HCT116 (cell line): ENCODE measurements around the gene TSC22D4.
"Not testable (repeated sequence)": the region's sequence is repeated elsewhere in the genome, so short reads cannot be mapped to it uniquely, and the experiment has no call there.

Experiments
- CTCF ChIP-seq, 3 experiments: fragments of 200-600 bp in 1 of 3; sonication (generic) in 1 of 3; IDR thresholded peaks in 2 of 3; conservative IDR thresholded peaks in 1 of 3; 2 replicates each; pipeline ENCODE4 v1.5.1; 2012 to 2017; ENCODE audit warnings: low read depth in 2 of 3, low read length in 2 of 3, antibody characterized with exemption in 1 of 3, borderline replicate concordance in 1 of 3, control low read depth in 1 of 3, mild to moderate bottlenecking in 1 of 3, mixed read lengths in 1 of 3, mixed run types in 1 of 3, moderate library complexity in 1 of 3; ENCODE audit not compliant: insufficient read depth in 1 of 3
- FOSL1 ChIP-seq: IDR thresholded peaks from 2 replicates; pipeline ENCODE4 v1.6.1; 2012; ENCODE audit warnings: low read depth
- POLR2A ChIP-seq: IDR thresholded peaks from 2 replicates; pipeline ENCODE4 v1.7.0; 2011; ENCODE audit warnings: borderline replicate concordance; ENCODE audit not compliant: insufficient read depth, insufficient read length; ENCODE audit errors: extremely low read depth
- REST ChIP-seq: IDR thresholded peaks from 2 replicates; pipeline ENCODE4 v1.6.1; 2012; ENCODE audit warnings: low read depth
- SP1 ChIP-seq: IDR thresholded peaks from 2 replicates; pipeline ENCODE4 v1.6.1; 2012; ENCODE audit warnings: low read depth
- ZNF274 ChIP-seq: fragments of 200-500 bp; sonication (Bioruptor generic); IDR thresholded peaks from 2 replicates; pipeline ENCODE4 v1.6.1; 2014; ENCODE audit warnings: mild to moderate bottlenecking, low read depth, low read length, inconsistent platforms

DNA sequence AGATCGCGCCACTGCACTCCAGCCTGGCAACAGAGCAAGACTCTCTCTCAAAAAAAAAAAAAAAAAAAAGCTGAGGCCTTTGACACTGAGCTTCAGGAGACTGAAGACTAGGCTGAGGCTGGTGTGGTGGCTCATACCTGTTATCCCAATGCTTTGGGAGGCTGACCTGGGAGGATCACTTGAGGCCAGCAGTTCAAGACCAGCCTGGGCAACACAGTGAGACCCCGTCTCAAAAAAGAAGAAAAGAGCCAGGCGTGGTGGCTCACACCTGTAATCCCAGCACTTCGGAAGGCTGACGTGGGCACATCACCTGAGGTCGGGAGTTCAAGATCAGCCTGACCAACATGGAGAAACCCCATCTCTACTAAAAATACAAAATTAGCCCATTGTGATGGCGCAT lies 31.7 kb downstream of the TSC22D4 start:
- not testable (repeated sequence) for TF ChIP-seq ZNF274; CTCF (IDR thresholded peaks at IDR 0.05 in 2 of 3, conservative IDR thresholded peaks at IDR 0.05 in 1 of 3; ENCODE audit: borderline replicate concordance in 1 of 3, insufficient read depth in 1 of 3, low read depth in 2 of 3, low read length in 2 of 3); SP1; REST; POLR2A; FOSL1
